ENCODE data around the gene CETP. TPM values are rescaled to one million over a fixed set of nuclear protein-coding genes. Genes with fewer than 3 reads are reported as not detected.
"Not testable (repeated sequence)": the region's sequence is repeated elsewhere in the genome, so short reads cannot be mapped to it uniquely, and the experiment has no call there.

Gene CETP
- total RNA-seq, 4 donors from 2014 or later, result 0.52 to 0.79 TPM; not detected in 2

GRCh38 chr16:56990407-56991286, 28.9 kb downstream of the CETP start:
- WGBS, 2 donors, result 53 to 55% methylated on average over 16 of the region's 16 CpGs
- peak in 1 of 2 donors; percentile 56 for DNase-seq (ENCODE audit: low spot score in 2 of 2)
- no peak overlapping the region for H3K4me3 ChIP-seq (ENCODE audit: low read depth, poor library complexity, severe bottlenecking)
- intact Hi-C loops (cut with DNase I; ENCODE audit: low total_unique reads), result no loop called here
- TF ChIP-seq POLR2A (IDR thresholded peaks at IDR 0.05), result no peak
- TF ChIP-seq CTCF (IDR thresholded peaks at IDR 0.05), result no peak

GRCh38 chr16:56992431-56992830, 30.7 kb downstream of the CETP start:
- WGBS, 2 donors, result 53 to 75% methylated on average over 1 of the region's 1 CpG
- DNase-seq (ENCODE audit: low spot score in 2 of 2), result peak in 1 of 2 donors; percentile 74
- H3K4me3 ChIP-seq (ENCODE audit: low read depth, poor library complexity, severe bottlenecking); intact Hi-C loops (cut with DNase I; ENCODE audit: low total_unique reads): not testable (repeated sequence)

DNA sequence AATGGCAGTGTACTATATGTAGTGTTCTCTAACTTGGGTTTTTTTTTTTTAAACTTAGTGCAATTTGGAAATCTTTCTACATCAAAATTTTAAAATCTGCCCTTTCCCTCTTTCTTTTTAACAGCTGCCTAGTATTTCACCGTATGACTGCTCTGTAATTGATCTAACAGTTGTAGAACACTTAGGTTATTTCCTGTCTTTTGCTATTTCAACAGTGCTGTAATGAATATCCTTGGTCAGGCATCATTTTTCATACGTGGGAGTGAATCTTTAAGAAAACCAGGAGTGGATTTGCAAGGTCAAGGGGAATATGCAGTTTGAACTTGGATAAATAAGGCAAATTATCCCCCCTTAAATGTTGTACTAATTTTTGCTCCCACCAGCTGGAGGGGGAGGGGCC, 31.5 kb downstream of the CETP start:
- intact Hi-C loops (cut with DNase I; ENCODE audit: low total_unique reads), result no loop called here
- DNase-seq (ENCODE audit: low spot score in 2 of 2), result peak in 1 of 2 donors; percentile 29
- no peak overlapping the region for H3K4me3 ChIP-seq (ENCODE audit: low read depth, poor library complexity, severe bottlenecking)
- TF ChIP-seq CTCF (IDR thresholded peaks at IDR 0.05) (no peak), POLR2A (IDR thresholded peaks at IDR 0.05) (no peak)
- 26 to 31% methylated on average over 2 of the region's 2 CpGs for WGBS, 2 donors

GRCh38 chr16:56994311-56994710, 32.6 kb downstream of the CETP start:
- DNase-seq (ENCODE audit: low spot score in 2 of 2), result peak in 1 of 2 donors; percentile 76
- TF ChIP-seq CTCF (IDR thresholded peaks at IDR 0.05), result no peak
- no peak for TF ChIP-seq POLR2A (IDR thresholded peaks at IDR 0.05)
- intact Hi-C loops (cut with DNase I; ENCODE audit: low total_unique reads), result no loop called here
- 61 to 74% methylated on average over 5 of the region's 5 CpGs for WGBS, 2 donors
- no peak overlapping the region for H3K4me3 ChIP-seq (ENCODE audit: low read depth, poor library complexity, severe bottlenecking)

GRCh38 chr16:56995136-56995805, 33.5 kb downstream of the CETP start:
- intact Hi-C loops (cut with DNase I; ENCODE audit: low total_unique reads), result no loop called here
- WGBS, 2 donors, result 81 to 82% methylated on average over 12 of the region's 12 CpGs
- peak in 1 of 2 donors; percentile 70 for DNase-seq (ENCODE audit: low spot score in 2 of 2)
- no peak overlapping the region for H3K4me3 ChIP-seq (ENCODE audit: low read depth, poor library complexity, severe bottlenecking)
- TF ChIP-seq POLR2A (IDR thresholded peaks at IDR 0.05) (no peak), CTCF (IDR thresholded peaks at IDR 0.05) (no peak)

DNA sequence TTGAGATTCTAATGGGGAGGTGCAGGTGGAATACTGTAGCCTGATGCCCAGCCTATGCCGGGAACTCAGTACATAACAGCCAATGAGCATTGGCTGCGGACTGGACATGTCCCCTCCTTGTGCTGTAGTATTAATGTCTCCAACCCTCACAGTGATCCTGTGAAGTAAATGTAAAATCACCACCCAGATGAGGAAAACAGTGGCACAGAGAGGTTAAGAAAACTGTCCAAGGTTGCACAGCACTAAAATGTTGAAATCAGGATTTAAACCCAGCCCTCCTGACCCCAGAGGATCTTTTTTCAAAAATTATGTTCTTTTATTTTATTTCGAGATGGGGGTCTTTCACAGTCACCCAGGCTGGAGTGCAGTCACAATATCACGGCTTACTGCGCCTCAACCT, 35.5 kb downstream of the CETP start:
- intact Hi-C loops (cut with DNase I; ENCODE audit: low total_unique reads), result no loop called here
- TF ChIP-seq CTCF (IDR thresholded peaks at IDR 0.05) (no peak), POLR2A (IDR thresholded peaks at IDR 0.05) (no peak)
- DNase-seq (ENCODE audit: low spot score in 2 of 2), result peak in 1 of 2 donors; percentile 40
- H3K4me3 ChIP-seq (ENCODE audit: low read depth, poor library complexity, severe bottlenecking), result no peak overlapping the region
- 93 to 94% methylated on average over 5 of the region's 5 CpGs for WGBS, 2 donors

All from lower leg skin (tissue), 4 donors.